Right ventricle myocardium inferior (tissue), 1 donor: ENCODE results near the gene MGA. TPM values are rescaled to one million over a fixed set of nuclear protein-coding genes. Genes with fewer than 3 reads are reported as not detected.
"Not testable (repeated sequence)": the region's sequence is repeated elsewhere in the genome, so short reads cannot be mapped to it uniquely, and the experiment has no call there.

ENCODE experiments used
- ATAC-seq: fragments of 200-7000 bp; cut with Tn5 transposase; one replicate; pipeline ENCODE4 v1.9.1; 2020; ENCODE audit warnings: mild to moderate bottlenecking, moderate library complexity
- DNase-seq: peaks from one replicate; pipeline ENCODE4 v3.0.0; 2021; ENCODE audit errors: missing footprints
- intact Hi-C: fragments of 100-400 bp; cut with DNase I; formaldehyde crosslinking; loops from one replicate; pipeline ENCODE4 v1.11.0; 2022
- total RNA-seq: library from RNA; stranded (reverse); fragmentation: NEBNext Ultra II Directional; extraction: Animal tissue kit (Norgen Biotek cat#: 25700); gene quantifications from one replicate; pipeline ENCODE4 v1.2.1, GENCODE V29; 2021
- donor health status: DM: no; HTN: yes; CAD: no; lungs with severe emphysema.

Gene MGA
- total RNA-seq, 1 donor from 2014 or later: 30.2 TPM

- intact Hi-C loops: no loop called here
- ATAC-seq: peak; percentile 82
- DNase-seq: no peak
Measured at GRCh38 chr15:41692049-41692448, 31.8 kb downstream of the MGA start.

GRCh38 chr15:41693757-41694156, 33.6 kb downstream of the MGA start:
- DNase-seq (no peak), ATAC-seq (no peak)
- intact Hi-C loops: no loop called here

GRCh38 chr15:41695750-41696436, 35.7 kb downstream of the MGA start:
- no peak for DNase-seq
- intact Hi-C loops: no loop called here
- ATAC-seq: peak; percentile 69

GRCh38 chr15:41698779-41699178, 38.6 kb downstream of the MGA start:
- intact Hi-C loops: no loop called here
- no peak for ATAC-seq
- no peak for DNase-seq

GRCh38 chr15:41703120-41703519, 42.9 kb downstream of the MGA start:
- DNase-seq (no peak), ATAC-seq (no peak)
- intact Hi-C loops: no loop called here

- intact Hi-C loops: no loop called here
- ATAC-seq: no peak
- DNase-seq: no peak
Measured at GRCh38 chr15:41713047-41713446, 52.8 kb downstream of the MGA start.

- no peak for DNase-seq
- intact Hi-C loops: no loop called here
- no peak for ATAC-seq
Measured at GRCh38 chr15:41714291-41714690, 54.1 kb downstream of the MGA start.

- no peak for ATAC-seq
Measured at GRCh38 chr15:41716864-41717263, 56.7 kb downstream of the MGA start.

GRCh38 chr15:41727143-41727542, 66.9 kb downstream of the MGA start:
- ATAC-seq: no peak
- no peak for DNase-seq
- intact Hi-C loops: loop anchor here (10.0 kb wide), 1 partner anchor 122 kb away; no protein-coding TSS in a partner anchor

More at GRCh38 chr15:41716864-41717263, 56.7 kb downstream of the MGA start:
- no peak for DNase-seq
- intact Hi-C loops: no loop called here

GRCh38 chr15:41728061-41728460, 67.9 kb downstream of the MGA start:
- intact Hi-C loops: loop anchor here (10.0 kb wide), 1 partner anchor 123 kb away; no protein-coding TSS in a partner anchor
- DNase-seq, ATAC-seq: not testable (repeated sequence)

- DNase-seq (no peak), ATAC-seq (no peak)
- intact Hi-C loops: no loop called here
Measured at GRCh38 chr15:41730543-41730942, 70.3 kb downstream of the MGA start.

GRCh38 chr15:41732483-41732882, 72.3 kb downstream of the MGA start:
- ATAC-seq (no peak), DNase-seq (no peak)
- intact Hi-C loops: no loop called here

GRCh38 chr15:41734079-41734478, 73.9 kb downstream of the MGA start:
- DNase-seq: no peak
- intact Hi-C loops: no loop called here
- no peak for ATAC-seq

- no peak for ATAC-seq
- intact Hi-C loops: no loop called here
Measured at GRCh38 chr15:41735046-41735445, 74.8 kb downstream of the MGA start.

GRCh38 chr15:41735492-41735891, 75.3 kb downstream of the MGA start:
- intact Hi-C loops, DNase-seq, ATAC-seq: not testable (repeated sequence)

More at GRCh38 chr15:41735046-41735445, 74.8 kb downstream of the MGA start:
- DNase-seq: no peak

GRCh38 chr15:41746802-41747201, 86.6 kb downstream of the MGA start:
- no peak for DNase-seq
- intact Hi-C loops: no loop called here
- ATAC-seq: no peak

GRCh38 chr15:41756198-41756597, 96.0 kb downstream of the MGA start:
- intact Hi-C loops: no loop called here
- ATAC-seq (no peak), DNase-seq (no peak)

GRCh38 chr15:41772720-41773331, 112.6 kb downstream of the MGA start:
- ATAC-seq (no peak), DNase-seq (no peak)

GRCh38 chr15:41773332-41773728, 113.1 kb downstream of the MGA start:
- DNase-seq: no peak
- intact Hi-C loops: loop anchor here (5.0 kb wide), 1 partner anchor 199 kb away; the partner anchor contains the start of gene EHD4
- ATAC-seq: no peak

More at GRCh38 chr15:41772720-41773331, 112.6 kb downstream of the MGA start:
- intact Hi-C loops: loop anchor here (1.0 to 5.0 kb wide), 2 partner anchors 38 to 199 kb away; partner anchors contain the start of gene EHD4

GRCh38 chr15:41773729-41774061, 113.5 kb downstream of the MGA start:
- no peak for ATAC-seq
- no peak for DNase-seq
- intact Hi-C loops: loop anchor here (1.0 to 5.0 kb wide), 2 partner anchors 131 to 199 kb away; partner anchors contain the start of gene EHD4
